Body of pancreas (tissue), 4 donors: Measurements from ENCODE around the gene CCL25.

ENCODE experiments used
- CTCF ChIP-seq, 7 experiments: fragments of 450-650 bp in 4 of 7; fragments of 200-600 bp in 3 of 7; sonication (generic) in 3 of 7; IDR thresholded peaks; one replicate each; pipeline ENCODE4 v1.5.1; 2016 to 2019; ENCODE audit warnings: antibody characterized with exemption in 7 of 7
- POLR2A ChIP-seq, 3 donors: fragments of 450-650 bp; IDR thresholded peaks; one replicate each; pipeline ENCODE4 v1.6.1; 2016; ENCODE audit warnings: antibody characterized with exemption in 3 of 3, mild to moderate bottlenecking in 2 of 3

- TF ChIP-seq CTCF (IDR thresholded peaks at IDR 0.05), result peak in 1 of 7 experiments; percentile 13
- peak in 2 of 3 donors; percentile 58 to 66 for TF ChIP-seq POLR2A (IDR thresholded peaks at IDR 0.05)
Observed at GRCh38 chr19:8005534-8006256, 46.9 kb upstream of the CCL25 start, which contains the start of gene ELAVL1.
